NCI-H345 (cell line): ENCODE measurements around the gene NBL1.

Experiments used
- DNase-seq: peaks from one replicate; lab custom pipeline; 2025; lab: John Stamatoyannopoulos, UW

Gene NBL1

DNA sequence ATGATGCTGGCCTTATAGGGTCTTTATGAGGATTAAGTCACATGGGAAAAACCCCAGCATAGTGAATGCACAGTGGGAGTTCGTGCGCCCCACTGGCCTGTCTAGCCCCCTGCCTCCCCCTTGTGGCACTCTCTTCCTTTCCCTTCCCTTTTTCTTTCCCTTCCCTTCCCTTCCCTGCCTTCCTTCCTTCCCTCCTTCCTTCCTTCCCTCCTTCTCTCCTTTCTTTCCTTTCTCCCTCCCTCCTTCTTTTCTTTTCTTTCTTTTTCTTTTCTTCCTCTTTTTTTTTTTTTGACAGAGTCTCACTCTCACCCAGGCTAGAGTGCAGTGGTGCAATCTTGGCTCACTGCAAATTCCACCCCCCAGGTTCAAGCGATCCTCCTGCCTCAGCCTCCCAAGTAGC lies 59.2 kb downstream of the NBL1 start:
- no peak for DNase-seq

DNA sequence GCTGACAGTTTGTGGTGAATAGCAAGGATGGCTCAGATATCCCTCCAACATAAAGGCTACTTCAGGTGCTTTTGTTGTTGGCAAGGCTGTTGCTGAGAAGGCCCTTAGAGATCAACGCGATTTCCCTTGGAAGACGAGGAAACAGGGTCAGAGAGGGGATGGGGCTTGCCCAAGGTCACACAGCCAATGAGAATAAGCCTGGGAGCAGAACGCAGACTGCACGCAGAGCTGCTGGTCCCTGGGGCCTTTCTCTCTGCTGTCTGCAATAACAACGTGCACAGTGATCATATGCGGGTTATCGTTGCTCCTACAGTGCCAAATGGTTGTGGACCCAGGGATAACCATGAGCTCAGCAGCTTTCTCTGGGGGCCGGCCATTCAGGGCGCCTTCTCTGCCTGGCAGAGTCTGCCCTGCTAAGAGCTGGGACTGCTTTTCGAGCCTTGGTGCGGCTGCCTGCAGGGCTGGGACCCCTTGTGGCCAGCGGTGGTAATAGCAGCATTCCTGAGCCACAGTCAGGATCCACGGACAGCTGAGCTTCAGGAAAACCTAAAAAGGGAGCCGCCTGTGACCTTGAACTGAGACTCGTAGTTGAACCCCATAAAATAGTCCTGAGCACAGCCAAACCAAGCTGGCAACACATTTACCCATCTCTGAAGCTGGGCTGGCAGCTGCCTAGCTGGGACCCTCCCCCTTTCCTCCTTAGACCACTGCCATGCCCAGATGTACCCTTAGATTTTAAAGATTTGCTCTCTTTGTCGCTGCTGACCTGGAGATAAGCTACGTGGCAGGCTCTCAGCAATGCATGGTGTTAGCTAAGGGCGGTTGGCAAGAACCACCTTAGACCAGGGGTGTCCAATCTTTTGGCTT lies 60.4 kb downstream of the NBL1 start:
- peak; percentile 64 for DNase-seq

DNA sequence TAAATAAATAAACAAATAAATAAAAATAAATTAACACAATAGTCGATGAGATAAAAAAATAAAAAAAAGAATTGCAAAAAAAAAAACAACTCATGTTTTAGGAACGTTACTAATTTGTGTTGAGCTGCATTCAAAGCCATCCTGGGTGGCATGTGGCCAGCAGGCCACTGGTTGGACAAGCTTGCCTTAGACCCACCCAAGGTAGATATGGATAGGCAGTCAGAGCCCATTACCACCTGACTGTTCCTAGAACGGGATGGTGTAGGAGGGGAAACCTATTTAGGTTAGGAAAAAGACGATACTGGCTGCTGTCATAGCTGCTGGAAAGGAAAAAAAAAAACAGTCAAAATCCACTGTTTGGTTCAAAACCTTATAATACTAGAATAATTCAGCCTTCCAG lies 61.4 kb downstream of the NBL1 start:
- no peak for DNase-seq

DNA sequence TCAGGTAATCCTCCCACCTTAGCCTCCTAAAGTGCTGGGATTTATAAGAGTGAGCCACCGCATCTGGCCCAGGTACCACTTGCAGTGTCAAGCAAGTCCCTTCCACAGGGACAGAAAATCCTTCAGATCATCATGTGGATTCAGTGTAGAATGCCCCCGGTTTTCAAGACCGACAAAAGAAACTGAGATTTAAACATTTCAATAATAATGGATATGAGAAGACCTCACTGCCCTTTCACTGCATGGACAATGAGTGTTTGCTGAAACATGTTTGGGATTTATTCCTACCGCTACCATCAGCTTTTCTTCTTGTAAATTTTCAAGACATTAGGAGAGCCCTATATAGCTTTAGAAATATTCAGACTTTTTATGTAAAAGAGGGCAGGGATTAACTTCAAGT lies 62.0 kb downstream of the NBL1 start:
- no peak for DNase-seq
